GM21717 (cell line): ENCODE data around the gene SRPK2.

ENCODE experiments used
- ATAC-seq: cut with Tn5 transposase; IDR thresholded peaks from one replicate; pipeline ENCODE4 v1.9.1; 2021; ENCODE audit warnings: mild to moderate bottlenecking, moderate library complexity; ENCODE audit not compliant: unreplicated experiment

SRPK2 gene

GRCh38 chr7:105107458-105107857, 281.3 kb downstream of the SRPK2 start:
- no peak for ATAC-seq

DNA sequence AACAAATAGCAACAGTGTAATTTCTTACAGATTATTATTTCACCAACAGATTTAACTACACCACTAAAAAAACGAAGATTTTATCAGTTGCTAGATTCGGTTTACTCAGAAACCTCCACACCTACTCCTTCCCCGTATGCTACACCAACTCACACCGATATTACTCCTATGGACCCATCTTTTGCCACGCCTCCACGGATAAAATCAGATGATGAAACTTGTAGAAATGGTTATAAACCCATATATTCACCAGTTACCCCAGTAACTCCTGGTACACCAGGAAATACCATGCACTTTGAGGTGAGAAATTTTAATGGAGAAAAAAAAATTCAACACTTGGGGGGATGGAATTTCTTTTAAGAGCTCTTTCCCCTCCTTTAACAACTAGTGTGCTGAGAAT, 282.2 kb downstream of the SRPK2 start:
- ATAC-seq = no peak

DNA sequence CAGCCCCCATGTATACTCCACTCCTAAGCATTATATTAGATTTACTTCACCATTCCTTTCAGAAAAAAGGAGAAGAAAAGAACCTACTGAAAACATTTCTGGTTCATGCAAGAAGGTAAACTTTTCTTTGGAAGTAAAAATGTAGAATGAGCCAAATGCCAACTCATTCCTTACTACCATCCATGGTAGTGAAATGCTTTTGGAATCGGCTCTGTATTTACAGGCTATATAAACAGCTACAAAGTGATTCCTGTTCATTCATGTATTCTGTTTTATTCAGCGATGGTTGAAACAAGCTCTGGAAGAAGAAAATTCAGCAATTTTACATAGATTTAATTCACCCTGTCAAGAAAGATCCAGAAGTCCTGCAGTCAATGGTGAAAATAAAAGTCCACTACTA, 283.1 kb downstream of the SRPK2 start:
- no peak for ATAC-seq

- ATAC-seq = no peak
Observed at GRCh38 chr7:105102557-105103352, 286.0 kb downstream of the SRPK2 start.

GRCh38 chr7:105101864-105102263, 286.9 kb downstream of the SRPK2 start:
- ATAC-seq = peak; percentile 67

GRCh38 chr7:105098863-105099515, 289.7 kb downstream of the SRPK2 start:
- ATAC-seq = peak; percentile 66

DNA sequence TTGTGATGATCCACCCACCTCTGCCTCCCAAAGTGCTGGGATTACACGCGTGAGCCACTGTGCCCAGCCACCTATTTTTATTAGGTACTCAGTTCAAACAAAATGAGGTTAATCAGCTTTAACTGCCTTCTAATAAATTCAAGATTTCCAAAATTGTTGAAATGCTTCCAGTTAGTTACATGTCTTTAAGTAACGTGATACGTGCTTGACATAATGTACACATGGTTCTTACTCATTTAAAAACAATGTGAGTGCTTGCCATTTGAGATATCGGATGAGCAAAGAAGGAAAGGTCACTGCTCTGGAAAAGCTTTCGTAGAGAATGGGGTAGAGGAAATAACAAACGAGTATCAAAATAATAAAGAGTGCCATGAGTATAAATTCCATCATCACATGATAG, 291.1 kb downstream of the SRPK2 start:
- ATAC-seq = no peak

DNA sequence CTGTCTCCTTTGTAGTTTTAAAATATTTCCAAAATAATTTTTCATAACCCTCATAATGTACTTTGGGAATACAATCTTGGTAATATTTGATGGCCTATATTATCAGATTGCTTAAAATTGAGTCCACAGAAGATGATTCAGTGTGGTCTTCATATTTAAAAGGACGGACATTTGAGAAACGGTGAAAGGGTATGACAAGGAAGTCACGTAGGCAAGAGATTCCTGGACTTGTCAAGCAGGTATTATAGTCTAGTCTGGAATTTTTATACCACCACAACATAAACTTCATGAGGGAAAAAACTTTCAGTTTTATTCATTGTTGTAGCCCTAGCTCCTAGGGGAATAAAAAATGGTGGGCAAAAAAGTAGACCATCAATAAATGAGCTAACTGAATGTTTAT, 292.4 kb downstream of the SRPK2 start:
- ATAC-seq = no peak

GRCh38 chr7:105094966-105095365, 293.8 kb downstream of the SRPK2 start:
- no peak for ATAC-seq

DNA sequence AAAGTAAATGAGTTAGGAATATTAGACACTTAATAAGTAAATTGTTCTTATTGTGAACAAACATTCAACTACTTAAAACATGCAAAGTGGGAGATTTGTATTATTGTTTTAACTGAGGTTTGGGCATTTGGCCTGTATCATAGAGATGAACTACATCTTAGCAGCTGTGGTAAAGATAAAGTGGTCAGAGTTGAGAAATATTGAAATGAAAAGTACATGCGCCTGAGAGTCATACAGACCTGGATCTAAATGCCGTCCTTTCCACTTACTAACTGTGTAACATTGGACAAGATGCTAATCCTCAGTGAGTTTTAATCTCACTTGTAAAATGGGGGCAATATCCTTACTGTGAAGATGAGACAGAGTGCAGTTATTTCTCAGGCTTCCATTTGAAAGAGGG, 300.3 kb downstream of the SRPK2 start:
- ATAC-seq = no peak

- ATAC-seq = no peak
Observed at GRCh38 chr7:105087981-105088380, 300.7 kb downstream of the SRPK2 start.

GRCh38 chr7:105086850-105087249, 301.9 kb downstream of the SRPK2 start:
- ATAC-seq = no peak

- ATAC-seq = no peak
Observed at GRCh38 chr7:105084581-105084980, 304.1 kb downstream of the SRPK2 start.

- no peak for ATAC-seq
Observed at GRCh38 chr7:105079348-105079747, 309.4 kb downstream of the SRPK2 start.

GRCh38 chr7:105073143-105073542, 315.6 kb downstream of the SRPK2 start:
- no peak for ATAC-seq

GRCh38 chr7:105068886-105069285, 319.8 kb downstream of the SRPK2 start:
- ATAC-seq = no peak

- no peak for ATAC-seq
Observed at GRCh38 chr7:105067691-105068090, 321.0 kb downstream of the SRPK2 start.
